ENCODE data around the gene RBSN. TPM values are rescaled to one million over a fixed set of nuclear protein-coding genes. Genes with fewer than 3 reads are reported as not detected.

RBSN gene
- total and polyA plus RNA-seq, 7 donors = 7.2 to 41.3 (median 29.1) TPM

GRCh38 chr3:15056676-15057404, 42.1 kb downstream of the RBSN start:
- TF ChIP-seq POLR2A (IDR thresholded peaks at IDR 0.05) = no peak
- no peak for TF ChIP-seq CTCF (IDR thresholded peaks at IDR 0.05)
- TF ChIP-seq EP300 (IDR thresholded peaks at IDR 0.05) = no peak
- TF ChIP-seq POLR2AphosphoS5 (IDR thresholded peaks at IDR 0.05) = no peak
- no peaks in the 10 kb centered on the region for H3K9me3 ChIP-seq
- H3K27ac ChIP-seq = no peak overlapping the region
- H3K4me3 ChIP-seq = no peak overlapping the region
- 91 to 96% methylated on average over 19 of the region's 19 CpGs for WGBS, 2 donors
- no peaks in the 10 kb centered on the region for H3K4me1 ChIP-seq
- intact Hi-C loops (cut with DNase I) = no loop called here
- peaks cover 10 to 59% (median 23%) of the 10 kb centered on the region in 4 donors for H3K36me3 ChIP-seq
- no peak for DNase-seq
- H3K27me3 ChIP-seq = no peaks in the 10 kb centered on the region

GRCh38 chr3:15055019-15055557, 43.9 kb downstream of the RBSN start:
- Histone ChIP-seq H3K27ac (no peak overlapping the region), H3K27me3 (no peaks in the 10 kb centered on the region), H3K4me3 (no peak overlapping the region), H3K9me3 (no peaks in the 10 kb centered on the region), H3K4me1 (no peaks in the 10 kb centered on the region), H3K36me3 (peaks cover 10 to 75% (median 26%) of the 10 kb centered on the region in 4 donors)
- TF ChIP-seq POLR2A (IDR thresholded peaks at IDR 0.05) (no peak), CTCF (IDR thresholded peaks at IDR 0.05) (no peak), POLR2AphosphoS5 (IDR thresholded peaks at IDR 0.05) (no peak), EP300 (IDR thresholded peaks at IDR 0.05) (no peak)
- no peak for DNase-seq
- WGBS, 2 donors = 69 to 93% methylated on average over 8 of the region's 8 CpGs
- intact Hi-C loops (cut with DNase I) = no loop called here

GRCh38 chr3:15053541-15053940, 45.4 kb downstream of the RBSN start:
- intact Hi-C loops (cut with DNase I) = no loop called here
- TF ChIP-seq POLR2A (IDR thresholded peaks at IDR 0.05) = no peak
- TF ChIP-seq POLR2AphosphoS5 (IDR thresholded peaks at IDR 0.05) = no peak
- TF ChIP-seq CTCF (IDR thresholded peaks at IDR 0.05) = no peak
- no peak for TF ChIP-seq EP300 (IDR thresholded peaks at IDR 0.05)
- Histone ChIP-seq H3K36me3 (peaks cover 3 to 81% (median 27%) of the 10 kb centered on the region in 4 donors), H3K4me1 (no peaks in the 10 kb centered on the region), H3K27me3 (no peaks in the 10 kb centered on the region), H3K9me3 (no peaks in the 10 kb centered on the region), H3K27ac (no peak overlapping the region), H3K4me3 (no peak overlapping the region)
- WGBS, 2 donors = 93 to 97% methylated on average over 4 of the region's 4 CpGs
- no peak for DNase-seq

GRCh38 chr3:15052335-15053242, 46.4 kb downstream of the RBSN start:
- peaks cover 0 to 83% (median 25%) of the 10 kb centered on the region in 4 donors for H3K36me3 ChIP-seq

More at GRCh38 chr3:15052335-15053242, 46.4 kb downstream of the RBSN start:
- no peak for DNase-seq
- Histone ChIP-seq H3K4me1 (no peaks in the 10 kb centered on the region), H3K27me3 (no peaks in the 10 kb centered on the region), H3K9me3 (no peaks in the 10 kb centered on the region), H3K4me3 (no peak overlapping the region), H3K27ac (no peak overlapping the region)
- WGBS, 2 donors = 93 to 94% methylated on average over 14 of the region's 14 CpGs
- intact Hi-C loops (cut with DNase I) = no loop called here
- TF ChIP-seq POLR2A (IDR thresholded peaks at IDR 0.05) = no peak
- no peak for TF ChIP-seq EP300 (IDR thresholded peaks at IDR 0.05)
- TF ChIP-seq POLR2AphosphoS5 (IDR thresholded peaks at IDR 0.05) = no peak
- TF ChIP-seq CTCF (IDR thresholded peaks at IDR 0.05) = no peak

Data from sigmoid colon (tissue), 7 donors.